Measurements from ENCODE around the gene RBM28.
"Not testable (repeated sequence)": the region's sequence is repeated elsewhere in the genome, so short reads cannot be mapped to it uniquely, and the experiment has no call there.

Gene RBM28

DNA sequence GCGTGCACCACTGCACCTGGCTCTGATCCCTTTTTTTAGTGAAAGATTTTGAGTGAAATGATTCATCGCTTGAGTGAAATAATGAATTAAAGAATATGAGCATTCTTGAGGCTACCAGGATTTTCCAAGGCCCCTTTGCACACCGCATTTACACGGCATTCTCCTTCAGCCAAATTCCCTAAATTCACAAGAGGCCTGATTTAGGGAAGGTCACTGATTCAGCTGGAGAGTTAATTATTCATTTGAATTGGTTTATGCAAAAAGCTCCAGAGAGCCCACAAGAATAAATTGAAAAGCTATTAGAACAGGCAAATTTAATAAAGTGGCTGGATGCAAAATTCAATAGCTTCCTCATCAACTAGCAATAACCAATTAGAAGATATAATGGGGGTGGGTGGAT is 56.2 kb downstream of the RBM28 start:
- no peak for DNase-seq (ENCODE audit: low read depth in 1 of 2, low spot score in 1 of 2)

DNA sequence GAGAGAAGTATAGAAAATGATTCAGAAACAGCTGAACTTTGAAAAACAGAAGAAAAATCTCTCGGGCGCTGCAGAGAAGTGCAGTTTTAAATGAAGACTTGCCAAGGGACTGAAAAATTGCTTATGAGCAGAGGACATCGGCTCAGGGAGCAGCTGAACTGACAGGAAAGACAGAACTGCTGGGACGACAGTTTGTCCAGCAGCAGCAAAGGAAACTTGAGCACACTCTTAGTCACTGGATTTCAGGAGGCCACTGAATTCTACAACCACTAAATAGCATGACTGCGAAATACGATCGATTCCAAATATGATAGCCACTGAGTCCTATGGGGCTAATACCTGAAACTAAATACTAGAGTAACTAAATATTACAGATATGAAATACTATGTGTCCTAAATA is 59.6 kb downstream of the RBM28 start:
- no peak for DNase-seq (ENCODE audit: low read depth in 1 of 2, low spot score in 1 of 2)

DNA sequence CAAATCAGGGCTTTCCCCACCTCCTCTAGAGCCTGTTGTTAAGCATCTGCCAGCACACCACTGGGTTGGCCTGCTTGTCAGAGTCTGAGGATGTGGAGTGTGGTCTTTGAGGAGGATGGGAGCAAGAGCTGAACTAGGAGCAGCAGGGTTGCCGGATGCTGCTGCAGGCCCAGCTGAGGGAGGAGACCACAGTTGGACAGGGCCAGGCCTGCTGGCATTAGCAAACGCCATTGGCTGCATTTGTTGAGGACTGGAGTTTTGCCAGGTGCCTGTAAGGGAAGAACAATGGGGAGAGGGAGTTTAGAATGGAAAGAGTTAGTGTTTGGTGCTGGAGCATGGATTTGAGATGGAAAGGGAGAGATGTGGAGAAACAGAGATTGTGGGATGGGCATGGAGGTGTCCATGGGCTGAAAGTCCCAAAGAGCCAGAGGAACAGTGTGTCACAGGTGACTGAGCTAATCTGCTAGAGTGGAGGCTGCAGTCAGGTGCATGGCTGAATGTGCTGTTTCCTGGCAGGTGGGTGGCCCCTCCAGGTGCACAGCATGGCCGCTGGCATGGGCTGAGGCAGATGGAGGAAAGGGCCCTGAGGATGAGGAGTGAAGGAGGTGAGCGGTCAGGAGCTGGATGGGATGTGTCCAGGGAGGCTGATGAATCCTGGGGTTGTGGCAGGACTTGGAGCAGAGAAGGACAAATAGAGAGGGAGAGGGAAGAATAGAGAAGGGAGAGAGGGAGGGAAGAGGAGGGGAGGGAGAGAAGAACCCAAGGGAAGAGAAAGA is 61.9 kb downstream of the RBM28 start:
- no peak for DNase-seq (ENCODE audit: low read depth in 1 of 2, low spot score in 1 of 2)

DNA sequence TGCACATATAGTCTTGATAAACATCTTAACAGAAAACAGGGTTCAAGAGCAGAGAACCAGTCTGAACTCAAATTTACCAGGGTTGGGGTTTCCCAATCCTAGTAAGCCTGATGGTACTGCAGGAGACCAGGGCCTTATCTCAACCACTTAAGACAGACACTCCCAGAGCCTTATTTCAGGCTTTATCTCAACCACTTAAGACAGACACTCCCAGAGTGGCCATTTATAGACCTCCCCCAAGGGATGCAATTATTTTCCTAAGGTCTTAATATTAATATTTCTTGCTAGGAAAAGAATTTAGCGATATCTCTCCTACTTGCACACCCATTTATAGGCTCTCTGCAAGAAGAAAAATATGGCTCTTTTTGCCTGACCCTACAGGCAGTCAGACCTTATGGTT is 63.3 kb downstream of the RBM28 start:
- not testable (repeated sequence) for DNase-seq (ENCODE audit: low read depth in 1 of 2, low spot score in 1 of 2)

- no peak for DNase-seq (ENCODE audit: low read depth in 1 of 2, low spot score in 1 of 2)
Observed at GRCh38 chr7:128279124-128279713, 64.5 kb downstream of the RBM28 start.

DNA sequence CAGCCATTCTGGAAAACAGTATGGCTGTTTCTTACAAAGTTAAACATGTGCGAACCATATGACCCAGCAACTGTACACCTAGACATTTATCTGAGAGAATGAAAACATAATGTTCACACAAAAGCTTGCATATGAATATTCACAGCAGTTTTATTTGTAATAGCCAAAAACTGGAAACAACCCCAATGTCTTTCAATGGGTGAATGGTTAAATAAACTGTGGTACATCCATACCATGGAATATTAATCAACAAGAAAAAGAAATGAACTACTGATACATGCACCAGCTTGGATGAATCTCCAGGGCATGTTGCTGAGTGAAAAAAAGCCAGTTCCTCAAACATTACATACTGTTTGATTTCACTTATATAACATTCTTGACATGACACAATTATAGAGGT is 65.3 kb downstream of the RBM28 start:
- DNase-seq (ENCODE audit: low read depth in 1 of 2, low spot score in 1 of 2): no peak

DNA sequence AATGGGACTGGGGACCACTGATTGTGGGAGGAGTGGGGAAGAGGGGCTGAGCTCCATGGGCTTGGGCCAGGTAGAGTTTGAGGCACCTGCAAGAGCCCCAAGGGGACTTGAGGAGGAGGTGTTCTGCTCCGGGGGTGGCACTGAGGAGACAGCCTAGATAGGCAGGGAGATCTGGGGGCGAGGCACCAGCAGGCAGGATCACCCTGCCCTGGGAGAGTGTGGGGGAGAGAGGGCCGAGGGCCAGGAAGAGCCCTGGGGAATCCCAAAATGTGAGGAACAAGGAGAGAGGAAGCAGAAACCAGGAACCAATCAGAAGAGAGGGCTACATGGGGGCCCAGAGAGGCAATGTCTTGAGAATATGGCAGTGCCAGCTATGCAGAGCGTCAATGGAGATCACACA is 68.0 kb downstream of the RBM28 start:
- no peak for DNase-seq (ENCODE audit: low read depth in 1 of 2, low spot score in 1 of 2)

- no peak for DNase-seq (ENCODE audit: low read depth in 1 of 2, low spot score in 1 of 2)
Observed at GRCh38 chr7:128274884-128275603, 68.7 kb downstream of the RBM28 start.

DNA sequence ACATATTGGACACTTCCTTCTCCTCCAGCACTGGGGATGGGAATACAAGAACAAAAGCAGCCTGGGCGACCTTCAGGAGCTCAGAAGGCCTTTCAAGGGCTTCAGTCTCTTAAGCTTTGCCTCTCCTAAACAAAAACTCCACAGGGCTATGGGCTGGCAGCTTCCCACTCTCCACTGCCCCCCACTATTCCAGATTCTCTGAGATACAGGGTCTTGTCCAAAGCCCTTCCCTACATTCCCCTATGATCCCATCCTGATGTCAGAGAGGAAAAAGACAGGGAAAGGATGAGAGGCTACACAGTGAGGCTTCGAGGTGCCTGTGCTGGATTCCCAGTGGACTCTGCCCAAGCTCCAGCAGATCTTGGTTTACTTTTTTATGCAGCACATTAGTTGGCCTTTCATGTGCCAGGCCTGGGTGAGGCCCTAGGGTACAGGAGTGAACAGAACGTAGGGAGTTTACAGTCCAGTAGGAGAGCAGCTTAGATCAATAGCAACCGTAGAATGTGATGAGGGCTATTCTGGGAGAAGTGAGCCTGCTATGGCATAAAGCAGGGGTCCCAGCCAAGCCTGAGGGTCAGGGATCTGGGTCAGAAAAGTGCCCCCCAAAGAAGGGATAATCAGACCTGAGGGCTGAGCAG is 69.3 kb downstream of the RBM28 start:
- DNase-seq (ENCODE audit: low read depth in 1 of 2, low spot score in 1 of 2): no peak

- no peak for DNase-seq (ENCODE audit: low read depth in 1 of 2, low spot score in 1 of 2)
Observed at GRCh38 chr7:128271942-128272481, 71.7 kb downstream of the RBM28 start.

DNA sequence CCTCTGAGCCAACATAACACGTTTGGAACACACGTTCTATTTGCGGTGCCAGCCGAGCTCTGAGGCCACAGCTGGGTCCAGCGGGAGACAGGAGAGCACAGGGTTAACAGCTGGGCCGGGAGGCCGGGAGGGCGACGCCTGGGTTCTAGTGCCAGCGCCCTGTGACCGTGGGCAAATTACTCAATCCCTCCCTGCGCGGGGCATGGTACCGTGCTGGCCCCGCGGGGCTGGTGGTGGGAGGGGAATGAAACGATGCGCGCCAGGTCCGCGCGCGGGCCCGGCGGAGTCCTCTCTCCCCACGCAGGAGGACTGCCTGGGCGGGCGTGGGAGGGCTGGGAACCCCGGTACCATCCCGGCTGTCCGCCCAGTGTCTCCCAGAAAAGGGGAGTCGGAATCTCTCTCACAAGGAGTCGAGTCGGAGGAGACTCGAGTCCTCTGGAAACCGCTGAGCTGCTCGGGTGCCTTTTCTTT is 72.2 kb downstream of the RBM28 start:
- no peak for DNase-seq (ENCODE audit: low read depth in 1 of 2, low spot score in 1 of 2)

DNA sequence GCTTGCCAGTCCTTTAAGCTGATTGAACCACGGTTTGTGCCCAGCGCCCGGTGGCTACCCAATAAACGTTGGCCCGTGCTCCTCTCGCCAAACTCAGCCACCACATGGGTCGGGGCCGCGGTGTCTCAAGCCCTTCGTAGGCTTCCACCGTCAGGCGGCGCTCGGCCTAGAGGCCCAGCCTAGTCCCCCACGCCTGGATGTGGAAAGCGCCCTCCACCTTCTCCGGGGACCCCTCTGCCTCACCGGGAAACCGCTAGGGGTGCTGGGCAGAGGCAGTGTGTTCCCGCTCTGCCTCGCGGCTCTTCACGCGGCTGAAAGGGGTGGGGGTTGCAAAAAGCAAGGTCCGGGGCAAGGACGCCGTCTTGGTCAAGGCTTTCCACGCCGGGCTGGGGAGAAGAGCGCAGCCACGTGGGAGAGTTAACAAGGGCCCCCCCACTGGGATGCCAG is 72.9 kb downstream of the RBM28 start:
- no peak for DNase-seq (ENCODE audit: low read depth in 1 of 2, low spot score in 1 of 2)

DNA sequence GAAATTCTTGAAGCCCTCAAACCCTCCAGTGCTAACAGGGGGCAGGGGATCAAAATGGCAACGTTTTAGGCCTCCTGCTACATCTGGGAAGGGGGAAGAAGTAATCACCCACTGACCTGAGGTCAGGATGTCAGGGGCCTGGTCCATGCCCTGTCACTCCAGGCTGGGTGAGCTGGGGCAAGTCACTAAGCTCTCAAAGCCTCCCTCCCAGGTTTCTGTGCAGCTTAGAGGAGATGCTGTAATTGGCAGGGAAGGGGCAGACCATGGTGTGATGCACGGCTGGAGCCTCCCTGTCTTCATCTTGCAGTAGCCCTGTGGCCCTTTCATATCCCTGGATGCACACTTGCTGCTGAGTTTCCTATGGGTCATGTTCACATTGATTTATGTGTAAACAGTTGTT is 75.5 kb downstream of the RBM28 start:
- no peak for DNase-seq (ENCODE audit: low read depth in 1 of 2, low spot score in 1 of 2)

- no peak for DNase-seq (ENCODE audit: low read depth in 1 of 2, low spot score in 1 of 2)
Observed at GRCh38 chr7:128267595-128267924, 76.1 kb downstream of the RBM28 start.

DNA sequence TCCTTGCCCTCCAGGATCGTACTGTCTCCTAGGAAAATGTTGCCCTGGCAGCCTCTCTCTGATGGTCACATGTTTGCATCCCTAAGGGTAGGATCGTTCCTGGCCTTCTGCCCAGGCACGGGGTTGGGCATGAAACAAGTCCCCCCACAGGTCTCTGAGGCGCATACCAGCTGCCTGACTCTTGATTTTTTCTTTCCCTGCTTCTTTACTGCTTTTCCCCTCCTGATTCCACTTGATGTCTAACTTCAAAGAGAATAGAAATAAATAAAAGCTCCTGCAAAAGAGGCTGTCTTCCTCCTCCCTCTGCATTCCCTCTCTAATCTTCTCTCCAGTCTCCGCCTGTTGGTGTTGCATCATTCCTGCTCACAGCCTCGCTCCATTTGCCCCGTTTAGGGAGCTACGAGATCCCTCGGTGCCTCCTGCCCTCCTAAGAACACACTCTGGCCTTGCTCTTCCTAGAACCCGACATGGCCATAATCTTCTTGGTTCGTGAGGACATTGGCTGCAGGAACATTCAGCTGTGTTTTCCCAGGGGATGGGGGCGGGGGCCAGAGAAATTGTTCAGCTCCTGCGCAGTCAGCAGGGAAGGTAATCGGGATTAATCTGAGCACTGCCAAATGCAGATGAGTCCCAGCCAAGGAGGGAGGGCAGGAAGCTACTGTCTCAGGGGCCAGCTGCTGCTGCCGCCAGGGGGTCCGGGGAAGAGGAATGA is 76.7 kb downstream of the RBM28 start:
- DNase-seq (ENCODE audit: low read depth in 1 of 2, low spot score in 1 of 2): no peak

- DNase-seq (ENCODE audit: low read depth in 1 of 2, low spot score in 1 of 2): no peak
Observed at GRCh38 chr7:128266529-128266882, 77.2 kb downstream of the RBM28 start.

DNA sequence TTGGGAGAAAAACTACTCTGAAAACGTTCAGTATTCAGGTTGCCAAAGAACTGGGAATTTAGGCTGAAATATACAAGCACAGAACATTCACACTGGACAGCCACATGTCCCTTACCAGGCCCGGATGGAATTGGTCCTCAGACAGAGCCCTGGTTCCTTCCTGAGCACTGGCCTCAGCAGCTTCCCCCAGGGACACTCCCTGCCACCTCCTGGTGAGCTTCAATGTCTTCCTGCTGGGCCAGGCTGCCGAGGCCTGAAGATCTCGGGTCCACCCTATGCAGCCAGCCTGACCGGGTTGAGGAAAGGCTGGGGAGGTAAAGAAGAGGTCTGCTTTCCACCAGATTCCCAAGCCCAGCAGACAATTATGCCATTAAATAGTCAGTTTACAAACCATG is 77.8 kb downstream of the RBM28 start:
- DNase-seq (ENCODE audit: low read depth in 1 of 2, low spot score in 1 of 2): no peak

DNA sequence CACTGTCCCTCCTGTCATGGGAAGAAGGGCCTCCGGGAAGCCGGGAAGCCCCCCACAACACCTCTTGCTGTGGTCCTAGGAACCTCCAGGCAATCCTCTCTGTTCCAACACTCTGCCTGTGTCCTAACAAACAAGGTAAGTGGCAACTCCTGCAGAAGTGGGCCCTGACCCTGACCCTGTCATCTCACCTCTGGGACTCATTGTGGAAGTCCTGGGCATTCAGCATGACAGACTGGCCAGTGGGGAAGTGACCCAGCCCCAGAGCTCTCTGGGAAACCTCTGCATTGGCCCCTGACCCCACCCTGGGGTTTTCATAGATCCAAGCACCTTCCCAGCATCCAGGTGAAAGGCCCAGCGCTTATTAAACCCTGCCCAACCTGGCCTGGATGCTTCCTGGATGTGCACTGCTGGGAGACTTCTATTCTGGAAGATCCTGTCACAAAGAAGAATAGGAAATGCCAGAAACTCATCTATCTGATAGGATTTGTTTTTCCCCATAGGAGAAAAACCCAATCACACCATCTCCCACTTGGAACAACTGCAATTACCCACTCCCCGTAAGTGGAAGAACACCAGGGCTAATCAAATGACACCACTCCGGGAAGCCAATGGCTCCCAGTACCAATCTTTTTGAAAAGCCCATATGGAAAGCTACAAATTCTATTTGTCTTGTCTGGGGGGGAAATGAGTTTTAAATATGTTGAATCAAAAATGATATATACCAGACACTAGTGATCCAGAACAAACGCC is 78.4 kb downstream of the RBM28 start:
- DNase-seq (ENCODE audit: low read depth in 1 of 2, low spot score in 1 of 2): no peak

GRCh38 chr7:128264477-128264876 is 79.2 kb downstream of the RBM28 start:
- no peak for DNase-seq (ENCODE audit: low read depth in 1 of 2, low spot score in 1 of 2)

DNA sequence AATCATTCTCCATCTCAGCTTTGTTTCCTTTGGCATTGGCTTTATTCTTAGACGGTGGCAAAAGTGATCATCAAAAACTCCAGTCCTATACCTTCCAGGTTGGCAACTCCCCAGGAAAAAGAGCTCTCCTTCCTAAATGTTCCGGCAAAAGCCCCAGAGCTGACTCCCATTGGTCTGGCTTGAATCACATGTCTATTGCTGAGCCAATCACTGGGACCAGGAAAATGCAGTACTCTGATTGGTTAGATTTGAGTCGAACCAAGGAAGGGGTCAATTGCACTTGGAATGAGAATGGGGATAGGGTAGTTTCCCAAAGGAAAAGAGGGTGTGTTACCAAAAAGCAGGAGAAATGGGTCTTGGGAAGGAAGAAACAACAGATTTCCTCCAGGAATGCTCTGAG is 80.3 kb downstream of the RBM28 start:
- no peak for DNase-seq (ENCODE audit: low read depth in 1 of 2, low spot score in 1 of 2)
